RWPE2 (cell line): ENCODE measurements around the gene CCDC141.

Experiments used
- ATAC-seq: fragments of 200-7000 bp; cut with Tn5 transposase; 3 replicates; pipeline ENCODE4 v1.9.1; 2021; ENCODE audit warnings: low read depth
- DNase-seq: peaks from one replicate; pipeline ENCODE4 v3.0.0-alpha.2; 2020; ENCODE audit warnings: low spot score
- H3K27ac ChIP-seq: fragments of 450-650 bp; 2 replicates; pipeline ENCODE4 v1.5.1; 2017; ENCODE audit warnings: mild to moderate bottlenecking; ENCODE audit not compliant: poor library complexity, severe bottlenecking
- H3K27me3 ChIP-seq: fragments of 250-450 bp; sonication (Bioruptor Pico); 2 replicates; pipeline ENCODE4 v1.5.1; 2021; ENCODE audit warnings: mild to moderate bottlenecking, moderate library complexity; ENCODE audit not compliant: insufficient read depth, poor library complexity, severe bottlenecking
- H3K36me3 ChIP-seq: fragments of 250-450 bp; sonication (Bioruptor Pico); 2 replicates; pipeline ENCODE4 v1.5.1; 2020; ENCODE audit warnings: low read depth, mild to moderate bottlenecking, moderate library complexity
- H3K4me1 ChIP-seq: fragments of 250-450 bp; sonication (Bioruptor Pico); 2 replicates; pipeline ENCODE4 v1.5.1; 2021; ENCODE audit warnings: mild to moderate bottlenecking, moderate library complexity; ENCODE audit not compliant: insufficient read depth, poor library complexity, severe bottlenecking
- H3K4me3 ChIP-seq: fragments of 250-450 bp; sonication (Bioruptor Pico); 2 replicates; pipeline ENCODE4 v1.5.1; 2021; ENCODE audit warnings: mild to moderate bottlenecking, moderate library complexity; ENCODE audit not compliant: severe bottlenecking
- H3K9me3 ChIP-seq: fragments of 250-450 bp; sonication (Bioruptor Pico); 2 replicates; pipeline ENCODE4 v1.5.1; 2021; ENCODE audit warnings: mild to moderate bottlenecking, moderate library complexity; ENCODE audit not compliant: severe bottlenecking
- TF ChIP-seq, protein P1 (sequence below): fragments of 450-650 bp; IDR thresholded peaks from one replicate; pipeline ENCODE4 v1.5.1; 2017; ENCODE audit warnings: mild to moderate bottlenecking, moderate library complexity; ENCODE audit not compliant: poor library complexity, severe bottlenecking

The CCDC141 gene

DNA sequence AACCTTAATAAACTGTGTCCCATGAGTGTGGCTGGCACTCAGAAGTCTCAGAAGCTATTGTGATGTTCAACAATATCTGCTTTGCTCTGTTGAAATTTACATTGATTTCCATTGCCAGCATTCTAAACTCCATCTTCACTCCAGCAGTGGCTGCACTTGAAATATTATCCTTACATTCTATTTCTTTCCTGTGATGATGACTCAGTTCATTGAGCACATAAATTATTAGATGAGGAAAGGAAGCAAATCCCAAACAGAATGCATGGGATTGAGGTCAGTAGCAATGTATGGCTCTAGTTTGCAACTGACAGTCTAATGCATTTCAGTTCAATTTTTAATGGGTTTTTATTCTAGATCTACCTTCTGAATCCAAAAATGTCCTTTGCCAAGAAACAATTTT is 150.3 kb downstream of the CCDC141 start:
- no peak overlapping the region for H3K27ac ChIP-seq
- no peak overlapping the region for H3K4me3 ChIP-seq
- TF ChIP-seq, protein P1, sequence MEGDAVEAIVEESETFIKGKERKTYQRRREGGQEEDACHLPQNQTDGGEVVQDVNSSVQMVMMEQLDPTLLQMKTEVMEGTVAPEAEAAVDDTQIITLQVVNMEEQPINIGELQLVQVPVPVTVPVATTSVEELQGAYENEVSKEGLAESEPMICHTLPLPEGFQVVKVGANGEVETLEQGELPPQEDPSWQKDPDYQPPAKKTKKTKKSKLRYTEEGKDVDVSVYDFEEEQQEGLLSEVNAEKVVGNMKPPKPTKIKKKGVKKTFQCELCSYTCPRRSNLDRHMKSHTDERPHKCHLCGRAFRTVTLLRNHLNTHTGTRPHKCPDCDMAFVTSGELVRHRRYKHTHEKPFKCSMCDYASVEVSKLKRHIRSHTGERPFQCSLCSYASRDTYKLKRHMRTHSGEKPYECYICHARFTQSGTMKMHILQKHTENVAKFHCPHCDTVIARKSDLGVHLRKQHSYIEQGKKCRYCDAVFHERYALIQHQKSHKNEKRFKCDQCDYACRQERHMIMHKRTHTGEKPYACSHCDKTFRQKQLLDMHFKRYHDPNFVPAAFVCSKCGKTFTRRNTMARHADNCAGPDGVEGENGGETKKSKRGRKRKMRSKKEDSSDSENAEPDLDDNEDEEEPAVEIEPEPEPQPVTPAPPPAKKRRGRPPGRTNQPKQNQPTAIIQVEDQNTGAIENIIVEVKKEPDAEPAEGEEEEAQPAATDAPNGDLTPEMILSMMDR: no peak
- no peak for ATAC-seq
- H3K36me3 ChIP-seq: no peaks in the 10 kb centered on the region
- no peaks in the 10 kb centered on the region for H3K9me3 ChIP-seq
- H3K27me3 ChIP-seq: no peaks in the 10 kb centered on the region
- DNase-seq: no peak
- H3K4me1 ChIP-seq: no peaks in the 10 kb centered on the region

DNA sequence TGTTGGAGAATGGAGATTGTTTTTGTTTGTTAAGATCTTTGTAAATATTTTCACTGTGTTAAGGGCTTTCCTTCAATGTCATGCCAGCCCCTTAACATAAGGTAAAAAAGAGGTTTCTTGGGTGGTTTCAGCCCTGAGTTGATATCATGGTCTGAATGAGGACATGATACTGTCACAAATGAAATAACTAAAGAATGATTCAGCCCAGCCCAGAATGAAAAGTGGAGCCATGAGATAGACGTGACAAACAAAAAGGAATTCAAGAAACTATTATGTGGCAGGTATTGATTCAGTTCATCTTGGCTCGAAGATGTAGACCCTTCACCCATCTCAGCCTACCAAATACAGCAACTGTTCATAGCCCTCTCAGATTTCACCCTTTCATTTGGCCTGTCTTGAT is 154.1 kb downstream of the CCDC141 start:
- Histone ChIP-seq H3K4me3 (no peak overlapping the region), H3K27ac (no peak overlapping the region), H3K27me3 (no peaks in the 10 kb centered on the region), H3K4me1 (no peaks in the 10 kb centered on the region), H3K9me3 (no peaks in the 10 kb centered on the region), H3K36me3 (no peaks in the 10 kb centered on the region)
- DNase-seq (no peak), ATAC-seq (no peak)
- TF ChIP-seq, protein P1: no peak

DNA sequence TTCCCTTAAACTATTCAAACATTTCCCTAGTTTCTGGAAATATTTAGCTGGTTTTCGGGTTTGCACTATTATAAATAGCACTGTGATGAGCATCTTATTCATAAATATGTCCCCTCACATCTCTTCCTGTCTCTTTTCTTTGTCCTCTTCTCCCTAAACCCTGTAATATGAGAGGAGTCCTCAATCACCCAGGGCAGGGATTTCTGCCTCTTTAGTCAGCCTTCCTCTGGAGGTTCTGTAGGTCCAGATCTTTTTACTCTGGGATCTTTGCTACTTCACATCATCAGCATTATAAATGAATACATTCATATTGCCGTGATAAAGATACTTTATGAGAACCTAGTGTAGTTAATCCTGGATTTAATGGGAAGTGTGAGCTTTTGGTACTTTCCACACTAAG is 154.8 kb downstream of the CCDC141 start:
- DNase-seq: no peak
- no peak overlapping the region for H3K27ac ChIP-seq
- no peak for ATAC-seq
- TF ChIP-seq, protein P1: no peak
- no peak overlapping the region for H3K4me3 ChIP-seq
- H3K27me3 ChIP-seq: no peaks in the 10 kb centered on the region
- no peaks in the 10 kb centered on the region for H3K36me3 ChIP-seq
- no peaks in the 10 kb centered on the region for H3K4me1 ChIP-seq
- H3K9me3 ChIP-seq: no peaks in the 10 kb centered on the region

DNA sequence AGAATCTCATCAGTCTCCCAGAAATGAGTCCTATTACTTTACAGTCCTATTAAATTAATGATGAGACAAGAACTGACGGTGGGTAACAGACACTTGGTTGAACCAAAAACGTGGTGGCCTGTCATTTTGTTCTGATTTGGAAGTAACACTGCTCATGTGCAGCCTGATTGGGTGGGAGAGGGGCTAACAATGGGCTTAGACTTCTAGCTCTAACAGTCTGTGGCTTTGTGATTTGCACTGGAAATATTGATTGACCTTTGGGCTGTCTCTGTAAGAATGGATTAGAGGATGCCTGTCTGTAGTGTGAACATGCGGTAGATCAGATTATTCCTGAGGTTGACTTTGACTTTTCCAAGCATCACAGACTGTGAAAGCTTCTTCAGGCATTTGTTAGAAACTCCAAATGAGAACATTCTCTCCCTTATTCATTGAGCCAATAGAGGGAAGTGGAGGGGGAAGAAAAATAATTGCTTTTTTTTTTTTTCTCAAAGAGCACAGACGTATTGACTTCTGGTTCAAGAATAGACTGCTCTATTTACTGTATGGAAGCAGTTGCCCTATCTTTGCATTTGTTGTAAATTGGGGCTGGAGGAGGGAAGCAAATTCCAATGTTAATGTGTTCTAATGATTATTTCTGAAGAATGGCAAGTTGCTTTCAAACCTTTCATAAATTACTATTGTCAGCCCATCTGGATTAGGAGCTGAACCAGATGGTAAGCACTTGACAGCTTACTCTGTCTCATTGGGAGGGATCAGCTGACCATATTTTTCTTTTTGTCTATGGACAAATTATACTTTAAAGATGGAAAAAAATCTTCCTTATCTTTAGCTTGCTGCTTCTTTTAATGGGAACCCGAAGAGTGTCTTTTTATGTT is 156.9 kb downstream of the CCDC141 start:
- Histone ChIP-seq H3K4me1 (no peaks in the 10 kb centered on the region), H3K27me3 (no peaks in the 10 kb centered on the region), H3K9me3 (no peaks in the 10 kb centered on the region), H3K27ac (no peak overlapping the region), H3K4me3 (no peak overlapping the region), H3K36me3 (no peaks in the 10 kb centered on the region)
- DNase-seq (no peak), ATAC-seq (no peak)
- TF ChIP-seq, protein P1: no peak

DNA sequence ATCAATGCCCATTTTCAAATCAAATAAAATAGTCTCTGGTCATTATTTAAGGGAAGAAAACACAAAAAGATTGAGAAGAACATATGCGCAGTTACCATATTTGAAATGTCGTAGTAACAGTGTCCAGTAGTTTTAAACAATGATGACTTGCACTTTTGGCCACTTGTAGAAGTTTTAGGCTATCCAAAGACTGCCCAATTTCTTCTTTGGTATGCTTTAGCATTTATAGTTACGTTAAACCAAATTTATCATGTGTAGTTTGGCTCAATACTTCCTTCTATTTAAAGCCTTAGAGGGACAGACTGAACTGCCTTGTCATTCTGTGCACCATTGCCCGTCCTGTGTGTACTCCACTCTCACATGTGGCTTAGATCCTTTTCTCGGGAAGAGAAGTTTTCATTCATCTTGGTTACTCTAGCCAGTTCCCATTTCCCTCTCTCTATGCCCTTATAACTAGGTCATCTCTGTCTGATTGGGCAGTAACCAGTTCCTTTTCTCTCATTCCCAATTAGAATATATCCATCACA is 157.9 kb downstream of the CCDC141 start:
- no peaks in the 10 kb centered on the region for H3K4me1 ChIP-seq
- no peaks in the 10 kb centered on the region for H3K27me3 ChIP-seq
- H3K4me3 ChIP-seq: no peak overlapping the region
- no peaks in the 10 kb centered on the region for H3K36me3 ChIP-seq
- TF ChIP-seq, protein P1: no peak
- DNase-seq: no peak
- ATAC-seq: no peak
- no peak overlapping the region for H3K27ac ChIP-seq
- no peaks in the 10 kb centered on the region for H3K9me3 ChIP-seq
